ENCODE data around the gene TMEM190.

- no peak for TF ChIP-seq CTCF (conservative IDR thresholded peaks at IDR 0.05)
- TF ChIP-seq EZH2 (IDR thresholded peaks at IDR 0.05; ENCODE audit: low read depth), result no peak
These were observed 30.4 kb downstream of the TMEM190 start for GRCh38 chr19:55406826-55407549.

Data from PC-9 (cell line).